ENCODE data around the gene TGM6. TPM values are rescaled to one million over a fixed set of nuclear protein-coding genes. Genes with fewer than 3 reads are reported as not detected.

Gene TGM6
- total and polyA plus RNA-seq, 2 experiments from 2014 or later, result not detected

GRCh38 chr20:2420510-2420909 is 39.8 kb downstream of the TGM6 start:
- WGBS (ENCODE audit: low lambda C conversion rate, missing lambda C conversion rate), result 70% methylated on average over 1 of the region's 1 CpG

GRCh38 chr20:2421247-2421646 is 40.5 kb downstream of the TGM6 start:
- TF ChIP-seq EZH2phosphoT487 (IDR thresholded peaks at IDR 0.05; ENCODE audit: low read depth, severe bottlenecking, unreplicated experiment), result no peak
- TF ChIP-seq CTCF (IDR thresholded peaks at IDR 0.05; ENCODE audit: poor library complexity), result no peak
- no peak for TF ChIP-seq EZH2 (IDR thresholded peaks at IDR 0.05; ENCODE audit: borderline replicate concordance)
- Histone ChIP-seq H3K4me1 (ENCODE audit: insufficient read depth) (no peaks in the 10 kb centered on the region), H3K36me3 (replicated peaks; ENCODE audit: insufficient read depth, low read depth) (no peaks in the 10 kb centered on the region), H4K20me1 (ENCODE audit: insufficient read depth, poor library complexity, severe bottlenecking) (no peaks in the 10 kb centered on the region), H3K27ac (no peak overlapping the region), H3K9me2 (replicated peaks; ENCODE audit: insufficient read depth) (no peaks in the 10 kb centered on the region), H3K4me2 (no peak overlapping the region), H3K79me2 (no peaks in the 10 kb centered on the region), H3K4me3 (no peak overlapping the region), H2AFZ (no peak overlapping the region), H3K9me3 (ENCODE audit: low read depth) (no peaks in the 10 kb centered on the region), H3K27me3 (no peaks in the 10 kb centered on the region)
- DNase-seq (ENCODE audit: low spot score), result no peak
- WGBS (ENCODE audit: low lambda C conversion rate, missing lambda C conversion rate), result 77% methylated on average over 5 of the region's 5 CpGs

More at GRCh38 chr20:2420510-2420909, 39.8 kb downstream of the TGM6 start:
- Histone ChIP-seq H3K79me2 (no peaks in the 10 kb centered on the region), H3K9me3 (ENCODE audit: low read depth) (no peaks in the 10 kb centered on the region), H3K4me3 (no peak overlapping the region), H3K9me2 (replicated peaks; ENCODE audit: insufficient read depth) (no peaks in the 10 kb centered on the region), H3K27ac (no peak overlapping the region), H3K4me2 (no peak overlapping the region), H3K27me3 (no peaks in the 10 kb centered on the region), H3K4me1 (ENCODE audit: insufficient read depth) (no peaks in the 10 kb centered on the region), H2AFZ (no peak overlapping the region), H4K20me1 (ENCODE audit: insufficient read depth, poor library complexity, severe bottlenecking) (no peaks in the 10 kb centered on the region), H3K36me3 (replicated peaks; ENCODE audit: insufficient read depth, low read depth) (no peaks in the 10 kb centered on the region)
- no peak for TF ChIP-seq EZH2phosphoT487 (IDR thresholded peaks at IDR 0.05; ENCODE audit: low read depth, severe bottlenecking, unreplicated experiment)
- TF ChIP-seq CTCF (IDR thresholded peaks at IDR 0.05; ENCODE audit: poor library complexity), result no peak
- no peak for TF ChIP-seq EZH2 (IDR thresholded peaks at IDR 0.05; ENCODE audit: borderline replicate concordance)
- no peak for DNase-seq (ENCODE audit: low spot score)

GRCh38 chr20:2429051-2429450 is 48.4 kb downstream of the TGM6 start:
- no peak overlapping the region for H3K27ac ChIP-seq
- H3K36me3 ChIP-seq (replicated peaks; ENCODE audit: insufficient read depth, low read depth), result no peaks in the 10 kb centered on the region
- WGBS (ENCODE audit: low lambda C conversion rate, missing lambda C conversion rate), result 86% methylated on average over 6 of the region's 6 CpGs
- no peak overlapping the region for H3K4me3 ChIP-seq
- no peaks in the 10 kb centered on the region for H3K27me3 ChIP-seq
- no peaks in the 10 kb centered on the region for H3K9me3 ChIP-seq (ENCODE audit: low read depth)
- TF ChIP-seq EZH2 (IDR thresholded peaks at IDR 0.05; ENCODE audit: borderline replicate concordance) (no peak), CTCF (IDR thresholded peaks at IDR 0.05; ENCODE audit: poor library complexity) (no peak), EZH2phosphoT487 (IDR thresholded peaks at IDR 0.05; ENCODE audit: low read depth, severe bottlenecking, unreplicated experiment) (no peak)
- H3K9me2 ChIP-seq (replicated peaks; ENCODE audit: insufficient read depth), result no peaks in the 10 kb centered on the region
- no peaks in the 10 kb centered on the region for H3K79me2 ChIP-seq
- H3K4me2 ChIP-seq, result no peak overlapping the region
- DNase-seq (ENCODE audit: low spot score), result no peak
- no peak overlapping the region for H2AFZ ChIP-seq
- no peaks in the 10 kb centered on the region for H4K20me1 ChIP-seq (ENCODE audit: insufficient read depth, poor library complexity, severe bottlenecking)
- H3K4me1 ChIP-seq (ENCODE audit: insufficient read depth), result no peaks in the 10 kb centered on the region

GRCh38 chr20:2430538-2430937 is 49.8 kb downstream of the TGM6 start:
- Histone ChIP-seq H3K9me2 (replicated peaks; ENCODE audit: insufficient read depth) (no peaks in the 10 kb centered on the region), H3K79me2 (no peaks in the 10 kb centered on the region), H3K27me3 (no peaks in the 10 kb centered on the region), H3K9me3 (ENCODE audit: low read depth) (no peaks in the 10 kb centered on the region), H3K27ac (no peak overlapping the region), H4K20me1 (ENCODE audit: insufficient read depth, poor library complexity, severe bottlenecking) (no peaks in the 10 kb centered on the region), H3K36me3 (replicated peaks; ENCODE audit: insufficient read depth, low read depth) (no peaks in the 10 kb centered on the region), H3K4me3 (no peak overlapping the region), H3K4me1 (ENCODE audit: insufficient read depth) (no peaks in the 10 kb centered on the region), H2AFZ (no peak overlapping the region), H3K4me2 (no peak overlapping the region)
- DNase-seq (ENCODE audit: low spot score), result no peak
- no peak for TF ChIP-seq EZH2 (IDR thresholded peaks at IDR 0.05; ENCODE audit: borderline replicate concordance)
- whole genome bisulfite sequencing (ENCODE audit: low lambda C conversion rate, missing lambda C conversion rate), result 82% methylated on average over 4 of the region's 4 CpGs
